Fibroblast of the aortic adventitia (primary cell): ENCODE results near the gene FAM222B. TPM values are rescaled to one million over a fixed set of nuclear protein-coding genes. Genes with fewer than 3 reads are reported as not detected.
A peak's percentile ranks its signal among the peaks of the same experiment; 100 is the strongest.
"Not testable (repeated sequence)": the region's sequence is repeated elsewhere in the genome, so short reads cannot be mapped to it uniquely, and the experiment has no call there.

Experiments used
- DNase-seq: peaks from one replicate; pipeline ENCODE4 v3.0.0-alpha.2; 2010; ENCODE audit warnings: low read depth
- H3K4me3 ChIP-seq: 2 replicates; pipeline ENCODE4 v1.5.1; 2011; ENCODE audit warnings: low read depth, mild to moderate bottlenecking, control low read depth, low read length, moderate library complexity
- total RNA-seq: library from RNA; depleted of rRNA; stranded (reverse); fragments of >200 nt; gene quantifications from 2 replicates; pipeline ENCODE4 v1.2.3, GENCODE V29; 2012; ENCODE audit warnings: low replicate concordance
- TF ChIP-seq, protein P1 (sequence below): IDR thresholded peaks from 2 replicates; pipeline ENCODE4 v1.5.1; 2011; ENCODE audit warnings: mild to moderate bottlenecking, low read length, control low read depth, inconsistent platforms; ENCODE audit not compliant: insufficient read depth

FAM222B gene
- total RNA-seq, 1 donor: 7.0 TPM

DNA sequence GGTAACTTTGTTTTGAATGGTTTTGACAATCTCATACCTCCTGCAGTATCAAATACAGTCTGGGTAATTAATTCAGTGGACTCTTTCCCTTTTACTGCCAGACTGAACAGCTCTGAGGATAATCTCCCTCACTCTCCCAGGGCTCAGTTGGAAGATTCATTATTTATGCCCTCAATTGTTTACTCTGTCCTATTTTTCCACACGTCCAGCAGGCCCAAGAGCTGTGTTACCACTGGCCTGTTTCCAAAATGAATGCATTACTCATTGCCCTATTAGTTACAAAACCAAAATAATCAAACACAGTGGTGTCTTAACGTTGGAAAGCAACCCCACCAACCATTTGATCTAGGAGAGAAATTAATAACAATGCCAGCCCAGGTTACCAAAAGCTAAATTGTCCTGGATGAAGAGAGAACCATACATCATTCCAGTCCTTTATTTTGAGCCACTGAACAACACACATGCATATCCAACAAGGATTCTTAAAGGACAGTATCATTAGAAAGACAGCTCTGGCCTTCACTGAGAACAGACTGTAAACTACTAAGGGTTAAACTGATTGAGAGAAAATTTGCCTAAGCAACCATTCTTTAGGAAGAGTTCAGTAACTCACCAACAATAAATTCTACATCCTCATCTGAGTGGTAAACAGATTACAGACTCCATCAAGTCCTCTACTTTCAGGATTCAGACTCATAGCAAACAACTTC is 34.5 kb downstream of the FAM222B start:
- peak; percentile 83 for DNase-seq
- no peak overlapping the region for H3K4me3 ChIP-seq
- TF ChIP-seq, protein P1, sequence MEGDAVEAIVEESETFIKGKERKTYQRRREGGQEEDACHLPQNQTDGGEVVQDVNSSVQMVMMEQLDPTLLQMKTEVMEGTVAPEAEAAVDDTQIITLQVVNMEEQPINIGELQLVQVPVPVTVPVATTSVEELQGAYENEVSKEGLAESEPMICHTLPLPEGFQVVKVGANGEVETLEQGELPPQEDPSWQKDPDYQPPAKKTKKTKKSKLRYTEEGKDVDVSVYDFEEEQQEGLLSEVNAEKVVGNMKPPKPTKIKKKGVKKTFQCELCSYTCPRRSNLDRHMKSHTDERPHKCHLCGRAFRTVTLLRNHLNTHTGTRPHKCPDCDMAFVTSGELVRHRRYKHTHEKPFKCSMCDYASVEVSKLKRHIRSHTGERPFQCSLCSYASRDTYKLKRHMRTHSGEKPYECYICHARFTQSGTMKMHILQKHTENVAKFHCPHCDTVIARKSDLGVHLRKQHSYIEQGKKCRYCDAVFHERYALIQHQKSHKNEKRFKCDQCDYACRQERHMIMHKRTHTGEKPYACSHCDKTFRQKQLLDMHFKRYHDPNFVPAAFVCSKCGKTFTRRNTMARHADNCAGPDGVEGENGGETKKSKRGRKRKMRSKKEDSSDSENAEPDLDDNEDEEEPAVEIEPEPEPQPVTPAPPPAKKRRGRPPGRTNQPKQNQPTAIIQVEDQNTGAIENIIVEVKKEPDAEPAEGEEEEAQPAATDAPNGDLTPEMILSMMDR: no peak

DNA sequence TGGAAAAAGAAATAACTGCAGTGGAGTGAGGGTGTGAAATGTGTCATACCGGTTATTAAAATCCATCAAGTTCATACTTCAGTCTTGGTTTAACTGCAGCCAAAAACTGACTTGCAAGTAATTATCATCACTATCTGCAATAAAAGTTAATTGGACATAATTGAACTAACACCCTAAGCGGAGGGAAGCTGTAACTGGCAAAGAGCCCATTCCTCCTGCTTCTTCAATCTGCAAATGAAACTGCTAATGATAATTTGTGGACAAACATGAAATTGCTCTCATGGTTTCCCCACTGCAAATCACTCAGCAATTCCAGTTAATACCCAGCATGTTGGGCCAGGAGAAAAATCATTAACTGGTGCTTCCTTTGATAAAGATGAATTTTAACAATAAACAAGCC is 46.5 kb downstream of the FAM222B start:
- TF ChIP-seq, protein P1: no peak
- no peak for DNase-seq
- H3K4me3 ChIP-seq: no peak overlapping the region

DNA sequence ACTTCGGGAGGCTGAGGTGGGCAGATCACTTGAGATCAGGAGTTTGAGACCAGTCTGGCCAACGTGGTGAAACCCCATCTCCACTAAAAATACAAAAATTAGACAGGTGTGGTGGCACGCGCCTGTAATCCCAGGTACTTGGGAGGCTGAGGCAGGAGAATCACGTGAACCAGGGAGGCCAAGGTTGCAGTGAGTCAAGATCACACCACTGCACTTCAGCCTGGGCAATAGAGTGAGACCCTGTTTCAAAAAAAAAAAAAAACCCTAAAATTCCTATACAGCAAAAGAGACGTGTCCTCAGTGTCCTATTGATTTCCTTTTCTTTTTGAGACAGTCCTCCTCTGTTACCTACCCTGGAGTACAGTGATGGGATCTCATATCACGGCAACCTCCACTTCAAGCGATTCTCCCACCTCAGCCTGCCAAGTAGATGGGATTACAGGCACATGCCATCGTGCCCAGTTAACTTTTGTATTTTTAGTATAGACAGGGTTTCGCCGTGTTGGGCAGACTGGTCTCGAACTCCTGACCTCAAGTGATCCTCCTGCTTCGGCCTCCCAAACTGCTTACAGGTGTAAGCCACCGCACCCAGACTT is 47.6 kb downstream of the FAM222B start:
- not testable (repeated sequence) for DNase-seq, H3K4me3 ChIP-seq

DNA sequence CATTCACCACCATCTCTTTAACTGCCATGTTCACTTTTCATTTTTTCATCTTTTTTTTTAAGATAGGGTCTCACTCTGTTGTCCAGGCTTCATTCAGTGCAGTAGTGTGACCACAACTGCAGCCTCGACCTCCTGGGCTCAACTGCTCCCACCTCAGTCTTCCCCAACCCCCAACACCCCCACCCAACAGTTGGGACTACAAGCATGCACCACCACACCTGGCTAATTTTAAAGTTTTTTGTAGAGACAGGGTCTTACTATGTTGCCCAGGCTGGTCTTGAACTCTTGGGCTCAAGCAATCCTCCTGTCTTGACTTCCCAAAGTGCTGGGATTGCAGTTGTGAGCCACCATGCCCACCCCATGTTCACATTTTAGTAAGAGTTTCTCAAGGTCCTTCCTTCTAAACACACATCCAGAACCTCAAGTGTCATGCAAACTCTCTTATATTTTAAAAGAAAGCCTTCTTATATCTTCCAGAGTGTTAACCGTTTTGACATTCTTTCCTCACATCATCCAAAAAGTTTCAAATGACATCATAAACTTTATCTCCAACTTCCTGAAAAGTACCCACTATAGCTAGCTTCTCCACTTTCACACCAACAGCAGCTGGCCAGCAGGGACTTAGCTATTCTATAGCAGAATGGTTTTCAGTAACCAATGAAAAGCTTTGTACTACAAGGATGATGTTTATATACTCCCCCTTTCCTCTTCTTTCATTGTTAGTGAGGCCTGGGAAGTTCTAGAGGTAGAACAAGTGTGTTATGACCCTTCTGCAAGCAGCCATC is 49.5 kb downstream of the FAM222B start:
- DNase-seq: peak; percentile 4
- TF ChIP-seq, protein P1: no peak
- no peak overlapping the region for H3K4me3 ChIP-seq

DNA sequence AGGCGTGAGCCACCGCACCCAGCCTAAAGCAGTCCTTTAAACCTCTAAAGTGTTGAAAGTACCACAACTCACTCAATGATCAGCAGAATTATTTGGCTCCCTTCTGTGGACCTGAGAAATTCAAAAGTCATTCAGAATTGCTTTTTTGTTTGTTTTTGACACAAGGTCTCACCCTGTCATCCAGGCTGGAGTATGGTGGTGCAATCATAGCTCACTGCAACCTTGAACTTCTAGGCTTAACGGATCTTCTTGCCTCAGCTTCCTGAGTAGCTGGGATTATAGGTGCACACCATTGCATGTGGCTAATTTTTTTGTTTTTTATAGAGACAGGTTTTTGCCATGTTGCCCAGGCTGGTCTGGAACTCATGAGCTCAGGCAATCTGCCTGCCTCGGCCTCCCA is 54.5 kb downstream of the FAM222B start:
- no peak overlapping the region for H3K4me3 ChIP-seq
- no peak for DNase-seq
- TF ChIP-seq, protein P1: no peak

DNA sequence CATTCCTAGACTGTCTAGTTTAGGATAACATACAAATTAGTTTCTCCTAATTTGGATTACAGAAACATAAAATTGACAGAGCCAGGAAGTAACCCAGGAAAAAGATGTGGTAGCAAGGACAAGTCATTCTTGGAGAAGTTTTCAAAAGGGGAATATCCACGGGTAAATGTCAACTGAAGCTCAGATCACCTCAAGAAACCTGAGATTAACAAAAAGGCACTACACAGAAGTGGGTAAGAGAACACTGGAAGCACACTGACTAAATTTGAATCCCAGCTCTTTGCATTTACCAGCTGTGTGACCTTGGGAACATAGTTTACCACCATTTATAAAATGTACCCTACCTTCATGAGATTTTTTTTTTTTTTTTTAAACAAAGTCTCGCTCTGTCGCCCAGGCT is 59.4 kb downstream of the FAM222B start:
- no peak overlapping the region for H3K4me3 ChIP-seq
- DNase-seq: no peak
- TF ChIP-seq, protein P1: no peak

DNA sequence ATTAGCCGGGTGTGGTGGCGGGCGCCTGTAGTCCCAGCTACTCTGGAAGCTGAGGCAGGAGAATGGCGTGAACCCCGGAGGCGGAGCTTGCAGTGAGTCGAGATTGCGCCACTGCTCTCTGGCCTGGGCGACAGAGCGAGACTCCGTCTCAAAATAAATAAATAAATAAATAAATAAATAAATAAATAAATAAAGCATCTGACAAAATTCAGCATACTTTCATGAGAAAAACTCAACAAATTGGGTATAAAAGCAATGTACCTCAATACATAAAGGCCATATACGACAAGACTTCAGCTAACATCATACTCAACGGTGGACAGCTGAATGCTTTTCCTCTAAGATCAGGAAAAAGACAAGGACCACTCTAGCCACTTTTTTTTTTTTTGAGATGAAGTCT is 63.0 kb downstream of the FAM222B start:
- not testable (repeated sequence) for DNase-seq, H3K4me3 ChIP-seq
